Left lung (tissue), 10 donors: Measurements from ENCODE around the gene NFKB2. TPM values are rescaled to one million over a fixed set of nuclear protein-coding genes. Genes with fewer than 3 reads are reported as not detected.

Experiments used
- ATAC-seq: fragments of 200-7000 bp; cut with Tn5 transposase; one replicate; pipeline ENCODE4 v1.9.1; 2020; ENCODE audit warnings: moderate library complexity
- DNase-seq, 4 donors: peaks; one replicate each; pipeline ENCODE4 v3.0.0-alpha.2; 2013 to 2020
- H3K27ac ChIP-seq, 2 donors: fragments of 200-600 bp; sonication (generic) in 1 of 2; one replicate each; pipeline versions ENCODE4 v1.5.0 to v1.8.0; 2020 to 2021
- H3K27me3 ChIP-seq, 2 donors: fragments of 200-600 bp; sonication (generic) in 1 of 2; one replicate each; pipeline versions ENCODE4 v1.5.0 to v1.8.0; 2020 to 2021
- H3K36me3 ChIP-seq, 2 donors: fragments of 200-600 bp; sonication (generic) in 1 of 2; one replicate each; pipeline versions ENCODE4 v1.5.0 to v1.8.0; 2020 to 2021
- H3K4me1 ChIP-seq, 2 donors: fragments of 200-600 bp; one replicate each; pipeline ENCODE4 v1.8.0; 2021
- H3K4me3 ChIP-seq, 2 donors: fragments of 200-600 bp; sonication (generic) in 1 of 2; one replicate each; pipeline versions ENCODE4 v1.5.0 to v1.8.0; 2020 to 2021; ENCODE audit warnings: mild to moderate bottlenecking in 1 of 2
- H3K9me3 ChIP-seq, 2 donors: fragments of 200-600 bp; sonication (generic) in 1 of 2; one replicate each; pipeline versions ENCODE4 v1.5.0 to v1.8.0; 2020 to 2021
- CTCF ChIP-seq, 2 donors: fragments of 200-600 bp; sonication (generic) in 1 of 2; IDR thresholded peaks; one replicate each; pipeline versions ENCODE4 v1.5.0 to v1.8.0; 2021; ENCODE audit warnings: antibody characterized with exemption in 2 of 2
- intact Hi-C, 2 donors: fragments of 100-400 bp; cut with DNase I; formaldehyde crosslinking; loops; one replicate each; pipeline versions ENCODE4 v1.11.2 to v1.14.2; 2022
- microRNA-seq, 2 donors: library from miRNA; unstranded; fragments of <30 nt; microRNA quantifications; one replicate each; pipeline ENCODE4, GENCODE V29; 2019
- polyA plus RNA-seq, 6 donors: library from polyadenylated mRNA; unstranded; fragments of 120-200 nt; gene quantifications; one replicate each; pipeline ENCODE4 v1.2.1, GENCODE V29; 2013; ENCODE audit not compliant: insufficient read length in 6 of 6
- total RNA-seq, 2 donors: library from RNA; stranded (reverse); fragmentation: NEBNext Ultra II Directional; extraction: Animal tissue kit (Norgen Biotek cat#: 25700); gene quantifications; one replicate each; pipeline ENCODE4 v1.2.1, GENCODE V29; 2021
- donor health status: DM: no; HTN: yes; CAD: no.
- donor health status: DM: no; HTN: no; CAD: no.

NFKB2 gene
- total and polyA plus RNA-seq, 8 donors, result 22.0 to 50.2 (median 25.6) TPM

DNA sequence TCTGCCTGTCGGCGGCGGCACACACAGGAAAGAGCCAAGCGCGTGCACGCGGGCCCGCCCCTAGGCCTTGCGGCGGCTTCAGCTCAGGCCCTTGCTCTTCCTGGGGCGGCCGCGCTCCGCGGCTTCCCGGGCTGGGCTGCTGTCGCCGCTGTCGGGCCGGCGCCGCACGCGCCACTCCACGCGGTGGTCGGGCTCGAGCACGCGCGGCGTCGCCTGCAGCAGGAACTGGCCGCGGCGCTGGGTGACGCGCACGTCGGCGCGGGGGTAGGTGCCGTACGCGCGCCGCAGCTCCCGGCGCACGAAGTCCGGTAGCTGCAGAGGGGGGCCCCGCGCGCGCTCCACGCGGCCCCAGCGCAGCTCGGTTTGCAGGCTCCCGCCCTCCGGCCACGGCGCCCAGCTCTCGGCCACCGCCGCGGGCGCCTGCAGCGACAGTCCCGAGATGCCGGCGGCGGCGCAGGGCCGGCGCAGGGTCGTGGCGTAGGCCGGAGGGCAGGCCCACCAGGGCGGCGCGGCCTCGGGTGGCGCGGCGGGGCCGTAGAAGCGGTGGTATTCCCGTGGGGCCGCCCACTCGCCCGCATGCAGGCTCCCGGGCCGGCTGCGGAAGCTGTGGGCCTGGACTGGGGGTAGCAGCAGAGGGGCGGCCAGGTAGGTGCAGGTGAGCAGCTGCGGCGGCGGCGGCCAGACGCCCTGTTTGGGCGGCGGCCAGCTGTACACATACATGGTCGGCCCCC, 55.0 kb downstream of the NFKB2 start:
- peak overlapping the region; percentile 83 to 88 for H3K27ac ChIP-seq
- no peaks in the 10 kb centered on the region for H3K27me3 ChIP-seq
- no peaks in the 10 kb centered on the region for H3K9me3 ChIP-seq
- peaks cover 11 to 62% of the 10 kb centered on the region in 2 donors for H3K4me1 ChIP-seq
- H3K36me3 ChIP-seq, result no peaks in the 10 kb centered on the region
- ATAC-seq (peak; percentile 78), DNase-seq (peak; percentile 83 to 97 (median 89))
- intact Hi-C loops, result no loop called here
- peak overlapping the region; percentile 49 to 79 for H3K4me3 ChIP-seq
- no peak for TF ChIP-seq CTCF (IDR thresholded peaks at IDR 0.05)

DNA sequence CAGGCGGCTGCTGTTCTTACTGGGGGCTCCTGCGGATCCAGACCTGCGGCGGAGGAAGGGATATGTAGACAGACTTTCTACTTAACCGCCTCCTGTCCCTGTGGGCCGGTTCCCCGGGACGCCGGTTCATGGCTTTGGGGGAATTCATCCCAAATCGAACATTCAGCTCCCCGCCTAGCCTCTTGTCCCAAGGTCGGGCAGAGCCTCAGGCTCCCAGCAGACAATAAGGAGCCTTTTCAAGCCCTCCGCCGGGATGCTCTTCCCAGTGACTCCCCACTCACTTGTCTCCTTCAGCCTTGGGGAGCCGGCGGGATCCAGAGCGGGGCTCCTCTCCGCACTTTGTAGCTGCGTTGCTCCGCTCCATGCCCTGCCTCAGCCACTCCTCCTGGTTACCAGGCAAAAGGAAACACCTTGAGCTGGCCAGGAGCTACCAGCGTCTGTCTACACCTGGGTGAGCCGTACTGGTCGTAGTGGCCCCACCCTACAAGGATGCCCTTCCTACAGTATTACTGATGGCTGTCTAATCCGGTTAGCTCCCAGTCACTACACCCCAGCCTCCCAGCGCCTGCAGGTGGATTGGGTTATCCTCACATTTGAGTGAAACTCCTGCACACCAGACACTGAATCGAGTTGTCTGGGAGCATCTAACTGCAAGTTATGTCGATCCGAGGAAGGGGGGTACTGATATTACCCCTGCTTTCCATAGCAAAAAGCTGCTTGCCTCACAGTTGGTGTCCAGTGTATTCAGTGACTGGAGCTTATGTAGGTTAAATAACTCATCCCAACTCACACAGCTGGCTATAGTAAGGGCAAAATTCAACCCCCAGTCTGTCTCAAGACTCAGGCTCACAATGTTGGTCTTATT, 55.8 kb downstream of the NFKB2 start, which contains the start of gene C10orf95:
C10orf95 (minus strand) TSS at position 439 of the 865 bp plus-strand sequence. CDS start 450 bp downstream, outside the sequence.
- TF ChIP-seq CTCF (IDR thresholded peaks at IDR 0.05), result no peak
- no peaks in the 10 kb centered on the region for H3K9me3 ChIP-seq
- peak within 1 kb of the TSS; percentile 83 to 88 for H3K27ac ChIP-seq
- no peaks in the 10 kb centered on the region for H3K27me3 ChIP-seq
- DNase-seq (peak in 2 of 4 donors; percentile 59 to 79), ATAC-seq (peak; percentile 44)
- H3K4me3 ChIP-seq, result peak within 1 kb of the TSS; percentile 49 to 79
- H3K36me3 ChIP-seq, result no peaks in the 10 kb centered on the region
- intact Hi-C loops, result no loop called here
- peaks cover 12 to 70% of the 10 kb centered on the region in 2 donors for H3K4me1 ChIP-seq

Small RNA genes lying within 50 kb of the gene (microRNA-seq; reads per million reads assigned to microRNA genes)
- gene MIR146B, result 14,337 to 16,841 reads per million in 2 donors

Other genes with a start within 250 kb of the NFKB2 start
- gene NOLC1, start 243.3 kb upstream of the NFKB2 start, total RNA-seq, result 10 to 100 TPM; 34.1 to 55.3 TPM
- 10 to 100 TPM; 72.8 to 95.7 (median 83.4) TPM for gene NOLC1, start 243.3 kb upstream of the NFKB2 start, polyA plus RNA-seq
- under 1 TPM; 0.58 to 0.65 TPM for gene ELOVL3, start 169.4 kb upstream of the NFKB2 start, total RNA-seq
- gene ELOVL3, start 169.4 kb upstream of the NFKB2 start, polyA plus RNA-seq, result under 1 TPM; 0.12 to 0.92 (median 0.52) TPM
- gene PITX3, start 154.2 kb upstream of the NFKB2 start, total RNA-seq, result under 1 TPM in 1 of 2 donors, not detected in 1; 0.29 TPM
- 1 to 10 TPM in 1 of 6 donors, under 1 TPM in 5; 0.28 to 1.4 (median 0.34) TPM for gene PITX3, start 154.2 kb upstream of the NFKB2 start, polyA plus RNA-seq
- gene GBF1, start 150.2 kb upstream of the NFKB2 start, total RNA-seq, result 10 to 100 TPM; 48.7 to 53.4 TPM
- 10 to 100 TPM; 44.7 to 57.2 (median 46.2) TPM for gene GBF1, start 150.2 kb upstream of the NFKB2 start, polyA plus RNA-seq
- gene PSD, start 23.1 kb downstream of the NFKB2 start, total RNA-seq, result 1 to 10 TPM; 1.4 to 5.4 TPM
- 10 to 100 TPM in 4 of 6 donors, 1 to 10 TPM in 2; 8.0 to 15.1 (median 11.5) TPM for gene PSD, start 23.1 kb downstream of the NFKB2 start, polyA plus RNA-seq
- gene FBXL15, start 25.1 kb downstream of the NFKB2 start, total RNA-seq, result 10 to 100 TPM; 17.4 to 18.7 TPM
- gene FBXL15, start 25.1 kb downstream of the NFKB2 start, polyA plus RNA-seq, result 1 to 10 TPM; 5.7 to 9.7 (median 7.0) TPM
- 10 to 100 TPM; 47.0 to 48.2 TPM for gene CUEDC2, start 36.9 kb downstream of the NFKB2 start, total RNA-seq
- gene CUEDC2, start 36.9 kb downstream of the NFKB2 start, polyA plus RNA-seq, result 10 to 100 TPM; 66.7 to 81.0 (median 75.8) TPM
- gene C10orf95, start 55.8 kb downstream of the NFKB2 start, total RNA-seq, result 1 to 10 TPM; 5.6 to 7.3 TPM
- gene C10orf95, start 55.8 kb downstream of the NFKB2 start, polyA plus RNA-seq, result 1 to 10 TPM in 5 of 6 donors, under 1 TPM in 1; 0.70 to 2.3 (median 1.4) TPM
- gene ACTR1A, start 107.0 kb downstream of the NFKB2 start, total RNA-seq, result 100 to 1,000 TPM; 104 to 122 TPM
- gene ACTR1A, start 107.0 kb downstream of the NFKB2 start, polyA plus RNA-seq, result 10 to 100 TPM; 78.4 to 92.6 (median 83.6) TPM
- gene SUFU, start 108.3 kb downstream of the NFKB2 start, total RNA-seq, result 10 to 100 TPM; 13.4 to 15.2 TPM
- 10 to 100 TPM; 26.9 to 30.7 (median 28.3) TPM for gene SUFU, start 108.3 kb downstream of the NFKB2 start, polyA plus RNA-seq
- 100 to 1,000 TPM; 123 to 180 TPM for gene TRIM8, start 248.8 kb downstream of the NFKB2 start, total RNA-seq
- gene TRIM8, start 248.8 kb downstream of the NFKB2 start, polyA plus RNA-seq, result 100 to 1,000 TPM in 4 of 6 donors, 10 to 100 TPM in 2; 88.9 to 128 (median 102) TPM